ENCODE results near the gene C19orf33.

Gene C19orf33

GRCh38 chr19:38280030-38280921 is 23.8 kb upstream of the C19orf33 start:
- DNase-seq (ENCODE audit: low spot score): no peak

DNA sequence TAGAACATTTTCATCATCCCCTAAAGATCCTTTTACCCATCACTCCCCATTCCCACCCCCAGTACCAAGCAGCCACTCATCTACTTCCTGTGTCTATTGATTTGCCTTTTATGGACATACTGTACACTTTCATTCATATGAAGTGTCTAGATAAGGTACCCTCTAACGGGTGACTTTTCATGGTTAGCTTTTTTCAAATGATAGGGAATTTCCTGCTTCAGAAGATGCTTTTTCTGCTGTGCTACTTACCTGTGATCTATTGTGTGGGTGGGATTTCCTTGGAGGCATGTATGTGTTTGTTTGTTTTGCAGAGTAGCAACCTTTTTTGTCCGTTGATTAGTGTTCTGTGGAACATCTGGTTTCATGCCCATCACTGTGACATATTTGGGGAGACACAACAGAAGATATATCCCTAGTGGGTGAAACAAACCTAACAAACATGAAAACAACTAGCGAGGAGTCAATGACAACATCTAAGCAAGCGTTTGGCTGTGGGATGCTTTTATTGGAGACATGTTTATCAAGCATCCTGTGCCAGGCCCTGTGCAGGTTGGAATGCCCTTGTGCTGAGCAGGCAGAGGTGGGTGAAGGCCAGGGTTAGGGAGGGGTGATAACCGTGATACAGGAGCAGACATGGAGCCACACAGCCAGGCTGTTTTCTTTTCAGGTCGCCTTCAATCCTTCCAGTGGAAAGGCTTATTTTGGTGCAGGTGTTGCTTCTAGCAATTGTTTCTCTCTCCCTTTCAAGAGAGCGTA is 22.1 kb upstream of the C19orf33 start:
- DNase-seq (ENCODE audit: low spot score): no peak

DNA sequence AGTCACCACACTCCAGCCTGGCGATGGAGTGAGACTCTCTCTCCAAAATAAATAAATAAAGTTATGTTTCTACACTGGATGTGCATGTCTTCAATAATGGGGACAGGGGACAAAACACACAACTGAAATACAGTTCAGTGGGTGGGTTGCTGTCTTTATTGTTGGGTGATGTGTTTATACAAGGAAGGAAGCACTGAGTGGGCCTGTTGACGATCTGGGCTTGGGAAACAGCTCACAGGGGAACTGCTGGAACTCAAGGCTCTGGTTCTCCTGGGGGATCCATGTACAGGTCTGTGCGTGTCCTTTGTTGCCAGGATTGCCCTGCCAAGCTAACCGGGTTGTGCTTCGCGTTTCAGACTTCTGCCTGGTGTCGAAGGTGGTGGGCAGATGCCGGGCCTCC is 20.8 kb upstream of the C19orf33 start:
- DNase-seq (ENCODE audit: low spot score): no peak

DNA sequence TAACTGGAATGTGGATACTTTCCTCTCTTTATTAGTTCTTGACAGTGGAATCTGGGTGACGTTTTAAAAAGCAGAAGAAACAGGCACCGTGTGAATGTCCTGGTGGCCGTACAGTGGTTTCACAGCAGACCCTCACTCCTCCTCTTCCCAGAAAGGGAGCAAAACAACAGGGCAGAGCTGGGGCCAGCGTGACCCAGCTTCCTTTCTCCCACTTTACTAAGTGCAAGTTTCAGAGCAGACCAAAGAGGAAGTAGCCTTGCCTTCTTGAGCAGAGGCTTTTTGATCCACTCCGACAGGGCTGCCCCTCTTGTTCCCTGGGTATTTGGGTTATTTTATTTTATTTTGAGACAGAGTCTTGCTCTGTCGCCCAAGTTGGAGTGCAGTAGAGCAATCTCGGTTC is 19.6 kb upstream of the C19orf33 start:
- no peak for DNase-seq (ENCODE audit: low spot score)

GRCh38 chr19:38285567-38285966 is 18.5 kb upstream of the C19orf33 start:
- DNase-seq (ENCODE audit: low spot score): no peak

- no peak for DNase-seq (ENCODE audit: low spot score)
Observed at GRCh38 chr19:38287604-38288003, 16.4 kb upstream of the C19orf33 start.

- no peak for DNase-seq (ENCODE audit: low spot score)
Observed at GRCh38 chr19:38288123-38288855, 15.8 kb upstream of the C19orf33 start.

DNA sequence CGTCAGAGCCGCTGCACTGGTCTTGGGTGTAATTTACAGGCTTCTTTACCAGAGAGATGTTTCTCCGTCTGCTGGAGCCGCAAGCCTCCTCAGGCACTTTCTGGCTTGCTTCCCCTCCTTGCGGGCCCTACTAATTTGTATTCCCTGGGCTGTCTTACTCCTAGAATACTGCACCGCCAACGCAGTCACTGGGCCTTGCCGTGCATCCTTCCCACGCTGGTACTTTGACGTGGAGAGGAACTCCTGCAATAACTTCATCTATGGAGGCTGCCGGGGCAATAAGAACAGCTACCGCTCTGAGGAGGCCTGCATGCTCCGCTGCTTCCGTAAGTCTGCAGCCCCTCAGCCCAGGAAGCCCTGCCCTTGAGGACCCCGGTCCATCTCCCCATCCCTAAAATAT is 14.1 kb upstream of the C19orf33 start:
- no peak for DNase-seq (ENCODE audit: low spot score)

GRCh38 chr19:38290631-38291147 is 13.4 kb upstream of the C19orf33 start:
- DNase-seq (ENCODE audit: low spot score): no peak

GRCh38 chr19:38291855-38292254 is 12.2 kb upstream of the C19orf33 start:
- DNase-seq (ENCODE audit: low spot score): no peak

- no peak for DNase-seq (ENCODE audit: low spot score)
Observed at GRCh38 chr19:38293281-38293680, 10.8 kb upstream of the C19orf33 start.

- no peak for DNase-seq (ENCODE audit: low spot score)
Observed at GRCh38 chr19:38294090-38294489, 10.0 kb upstream of the C19orf33 start.

GRCh38 chr19:38298821-38299680 is 5.0 kb upstream of the C19orf33 start:
- DNase-seq (ENCODE audit: low spot score): no peak

GRCh38 chr19:38304352-38304865 is 358 bp downstream of the C19orf33 start:
- no peak for DNase-seq (ENCODE audit: low spot score)

- peak; percentile 90 for DNase-seq (ENCODE audit: low spot score)
Observed at GRCh38 chr19:38304866-38305429, 897 bp downstream of the C19orf33 start.

GRCh38 chr19:38306236-38306635 is 2.2 kb downstream of the C19orf33 start:
- no peak for DNase-seq (ENCODE audit: low spot score)

DNA sequence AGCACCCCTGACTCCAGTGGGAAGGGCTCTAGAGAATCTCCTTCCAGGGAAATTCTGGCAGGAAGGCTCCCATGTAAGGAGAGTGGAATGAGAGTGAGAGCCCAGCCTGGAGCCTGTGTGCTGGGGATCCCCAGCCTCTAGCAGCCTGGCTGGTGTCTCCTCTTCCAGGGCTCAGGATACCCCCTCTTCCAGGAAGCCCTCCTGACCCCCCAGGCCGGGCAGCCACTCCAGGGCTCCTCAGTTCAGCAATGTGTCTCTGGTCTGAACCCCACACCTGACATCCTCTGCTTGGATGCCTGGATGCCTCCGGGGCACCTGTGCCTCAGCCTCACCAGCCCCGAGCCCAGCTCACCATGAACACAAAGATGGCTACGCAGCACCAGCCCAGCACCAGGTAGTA is 3.0 kb downstream of the C19orf33 start:
- DNase-seq (ENCODE audit: low spot score): no peak

DNA sequence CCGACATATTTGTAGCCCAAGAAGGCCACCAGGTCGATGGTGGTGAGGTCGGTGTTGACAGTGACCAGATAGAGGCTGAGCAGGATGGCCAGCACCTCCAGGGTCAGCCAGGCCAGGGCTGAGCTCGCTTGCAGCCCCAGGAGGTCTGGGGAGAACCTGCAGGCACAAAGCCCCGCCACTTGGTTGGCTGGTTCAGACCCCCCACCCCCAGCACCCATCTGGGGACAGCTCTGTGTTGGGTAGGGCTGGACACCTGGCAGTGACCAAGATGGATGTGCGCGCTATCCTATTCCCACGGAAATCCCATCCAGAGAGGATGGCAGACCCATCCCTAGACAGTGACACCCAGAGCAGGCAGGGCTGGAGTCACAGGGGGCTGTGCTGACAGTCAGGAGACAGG is 3.5 kb downstream of the C19orf33 start:
- DNase-seq (ENCODE audit: low spot score): no peak

- no peak for DNase-seq (ENCODE audit: low spot score)
Observed at GRCh38 chr19:38308006-38308766, 4.1 kb downstream of the C19orf33 start.

All from ecto neural progenitor cell (in vitro differentiated cells).